ENCODE data around the gene ZDHHC1. TPM values are rescaled to one million over a fixed set of nuclear protein-coding genes. Genes with fewer than 3 reads are reported as not detected.

The ZDHHC1 gene
- total RNA-seq, 2 donors from 2014 or later: 0.35 TPM; not detected in 1

DNA sequence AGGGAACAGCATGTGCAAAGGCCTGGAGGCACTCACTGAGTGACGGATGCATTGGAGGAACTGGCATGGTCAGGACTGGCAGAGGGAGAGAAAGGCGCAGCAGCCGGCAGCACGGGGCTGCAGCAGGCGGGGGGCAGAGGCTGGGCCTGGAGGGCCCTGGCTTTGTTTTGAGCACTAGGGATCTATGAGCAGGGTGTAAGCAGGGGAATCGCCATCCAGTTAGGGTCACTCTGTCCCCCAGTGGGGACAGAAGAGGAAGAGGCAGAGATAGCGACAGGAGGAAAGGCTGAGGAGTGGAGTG lies 28.8 kb upstream of the ZDHHC1 start:
- H3K4me3 Mint-ChIP-seq: no peak overlapping the region
- peaks cover 21% of the 10 kb centered on the region for H3K4me1 Mint-ChIP-seq
- no peaks in the 10 kb centered on the region for H3K27me3 Mint-ChIP-seq
- H3K9me3 ChIP-seq (ENCODE audit: control insufficient read depth, low read length, poor library complexity, severe bottlenecking): no peaks in the 10 kb centered on the region
- peaks cover 6% of the 10 kb centered on the region for H3K36me3 Mint-ChIP-seq (ENCODE audit: low read depth)
- ATAC-seq (no peak), DNase-seq (no peak)
- peak overlapping the region; percentile 70 for H3K27ac Mint-ChIP-seq

DNA sequence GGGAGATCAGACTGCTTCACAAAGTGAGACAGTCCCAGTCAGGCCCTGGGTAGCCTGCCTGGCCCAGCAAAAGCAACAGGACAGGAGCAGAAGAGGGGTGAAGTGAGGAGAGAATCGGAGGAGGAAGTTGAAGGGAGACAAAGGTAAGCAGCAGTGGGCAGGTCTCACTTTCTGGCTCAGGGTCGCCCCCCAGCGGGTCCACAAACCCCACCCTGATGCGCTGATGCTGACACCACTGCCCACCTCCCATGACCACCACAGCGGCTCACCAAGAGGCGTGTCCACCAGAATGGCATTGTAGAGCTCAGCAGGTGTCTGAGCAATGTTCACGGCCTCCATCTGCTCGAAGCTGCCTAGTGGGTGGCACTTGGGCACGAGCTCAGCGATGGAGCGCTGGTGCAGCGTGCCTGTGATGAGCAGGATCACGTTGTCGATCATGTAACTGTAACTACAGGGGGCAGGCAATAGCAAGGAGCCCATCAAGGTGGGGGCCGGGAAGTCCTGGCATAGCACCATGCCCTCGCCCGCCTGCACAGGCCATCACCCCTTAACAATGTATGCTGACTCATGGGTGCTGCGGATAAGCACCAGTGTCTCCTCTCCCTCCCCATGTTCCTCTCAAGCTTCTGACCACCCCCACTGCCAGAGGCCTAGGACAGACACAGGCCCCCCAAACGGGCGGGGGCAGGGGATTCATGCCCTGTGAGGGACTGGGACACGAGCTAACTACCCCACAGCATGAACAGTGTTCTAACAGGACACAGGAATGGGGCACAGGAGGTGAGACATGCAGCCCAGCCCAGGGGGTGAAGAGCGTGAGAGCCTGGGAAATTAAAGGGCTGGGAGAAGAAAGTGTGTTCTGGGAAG lies 28.2 kb upstream of the ZDHHC1 start:
- Mint-ChIP-seq H3K27ac (peak overlapping the region; percentile 70), H3K4me1 (peaks cover 19% of the 10 kb centered on the region), H3K36me3 (ENCODE audit: low read depth) (peaks cover 6% of the 10 kb centered on the region), H3K4me3 (peak overlapping the region; percentile 41), H3K27me3 (no peaks in the 10 kb centered on the region)
- DNase-seq (no peak), ATAC-seq (no peak)
- no peaks in the 10 kb centered on the region for H3K9me3 ChIP-seq (ENCODE audit: control insufficient read depth, low read length, poor library complexity, severe bottlenecking)

DNA sequence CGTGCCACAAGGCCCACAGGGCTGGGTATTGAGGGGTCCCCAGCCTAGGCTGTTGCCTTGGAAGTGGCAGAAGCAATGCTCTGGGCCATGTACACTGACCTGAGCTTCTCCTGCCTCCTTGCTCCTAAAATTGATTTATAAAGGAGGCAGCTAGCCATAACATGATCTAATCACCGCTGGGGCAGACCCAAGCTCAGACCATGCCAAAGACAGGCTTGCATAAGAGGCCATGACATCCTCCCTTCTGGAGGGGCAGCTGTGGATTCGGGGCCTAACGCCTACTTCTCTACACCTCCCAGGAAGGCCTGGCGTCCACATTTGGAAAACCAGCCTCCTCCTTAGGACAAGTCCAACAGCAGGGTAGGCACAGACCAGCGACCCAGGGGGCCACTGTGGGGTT lies 27.0 kb upstream of the ZDHHC1 start:
- no peaks in the 10 kb centered on the region for H3K9me3 ChIP-seq (ENCODE audit: control insufficient read depth, low read length, poor library complexity, severe bottlenecking)
- no peak for DNase-seq
- no peak overlapping the region for H3K4me3 Mint-ChIP-seq
- ATAC-seq: no peak
- H3K36me3 Mint-ChIP-seq (ENCODE audit: low read depth): peaks cover 12% of the 10 kb centered on the region
- H3K4me1 Mint-ChIP-seq: peaks cover 16% of the 10 kb centered on the region
- no peak overlapping the region for H3K27ac Mint-ChIP-seq
- no peaks in the 10 kb centered on the region for H3K27me3 Mint-ChIP-seq

DNA sequence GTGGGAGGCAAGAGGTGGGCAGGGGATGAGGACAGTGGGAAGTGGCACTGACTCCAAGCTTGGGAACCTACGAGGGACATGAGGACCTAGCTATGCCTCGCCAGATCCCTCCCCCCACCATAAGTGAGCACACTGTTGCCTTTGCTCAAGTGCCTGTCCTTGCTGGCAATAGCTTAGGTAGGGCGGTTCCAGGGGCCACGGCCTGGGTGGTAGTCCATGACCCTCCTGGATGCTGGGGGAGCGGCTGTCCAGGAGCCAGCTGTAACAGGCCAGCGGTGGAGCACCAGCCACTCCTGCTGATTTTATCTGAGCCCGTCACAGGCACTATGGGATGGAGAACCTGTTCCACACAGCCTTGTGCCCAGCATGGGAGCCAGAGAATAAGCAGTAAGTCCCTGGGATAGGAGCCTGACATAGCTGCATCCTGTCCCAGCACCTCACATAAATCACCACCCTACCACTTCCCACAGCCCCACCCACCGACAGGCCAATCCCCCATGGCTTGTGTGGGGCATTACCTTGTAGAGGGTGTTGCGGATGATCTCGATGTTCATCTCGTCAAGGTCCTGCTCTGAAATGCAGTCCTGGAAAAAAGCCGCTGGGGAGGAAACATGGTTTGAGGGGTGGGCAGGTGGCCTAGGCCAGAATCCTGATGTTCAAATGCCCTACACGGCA lies 26.4 kb upstream of the ZDHHC1 start:
- H3K4me3 Mint-ChIP-seq: no peak overlapping the region
- H3K36me3 Mint-ChIP-seq (ENCODE audit: low read depth): peaks cover 12% of the 10 kb centered on the region
- peaks cover 14% of the 10 kb centered on the region for H3K4me1 Mint-ChIP-seq

DNA sequence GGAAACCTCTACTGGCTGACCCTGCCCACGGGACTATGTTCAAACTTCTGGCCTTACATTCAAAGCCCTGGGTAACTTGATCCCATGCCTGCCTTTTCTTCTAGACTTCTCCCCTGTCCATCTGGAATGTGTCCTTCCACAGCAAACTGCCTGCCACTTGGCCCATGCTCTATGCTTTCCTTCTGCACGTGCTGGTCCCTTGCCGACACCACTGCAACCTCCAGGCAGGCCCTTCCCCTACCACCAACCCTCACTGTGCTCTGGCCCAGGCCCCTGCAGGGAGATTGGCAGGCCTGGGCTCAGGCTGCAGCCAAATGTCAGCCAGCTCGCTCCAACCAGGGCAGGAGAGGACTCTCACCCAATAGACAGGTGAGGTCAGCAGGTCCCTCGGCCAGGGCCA lies 25.6 kb upstream of the ZDHHC1 start:
- H3K4me3 Mint-ChIP-seq: no peak overlapping the region
- DNase-seq (no peak), ATAC-seq (no peak)
- no peaks in the 10 kb centered on the region for H3K27me3 Mint-ChIP-seq
- peak overlapping the region; percentile 29 for H3K27ac Mint-ChIP-seq
- H3K9me3 ChIP-seq (ENCODE audit: control insufficient read depth, low read length, poor library complexity, severe bottlenecking): no peaks in the 10 kb centered on the region
- H3K36me3 Mint-ChIP-seq (ENCODE audit: low read depth): peaks cover 12% of the 10 kb centered on the region
- peaks cover 11% of the 10 kb centered on the region for H3K4me1 Mint-ChIP-seq

More for the DNA sequence above, 26.4 kb upstream of the ZDHHC1 start:
- Mint-ChIP-seq H3K27me3 (no peaks in the 10 kb centered on the region), H3K27ac (peak overlapping the region; percentile 29)
- DNase-seq (no peak), ATAC-seq (no peak)
- no peaks in the 10 kb centered on the region for H3K9me3 ChIP-seq (ENCODE audit: control insufficient read depth, low read length, poor library complexity, severe bottlenecking)

DNA sequence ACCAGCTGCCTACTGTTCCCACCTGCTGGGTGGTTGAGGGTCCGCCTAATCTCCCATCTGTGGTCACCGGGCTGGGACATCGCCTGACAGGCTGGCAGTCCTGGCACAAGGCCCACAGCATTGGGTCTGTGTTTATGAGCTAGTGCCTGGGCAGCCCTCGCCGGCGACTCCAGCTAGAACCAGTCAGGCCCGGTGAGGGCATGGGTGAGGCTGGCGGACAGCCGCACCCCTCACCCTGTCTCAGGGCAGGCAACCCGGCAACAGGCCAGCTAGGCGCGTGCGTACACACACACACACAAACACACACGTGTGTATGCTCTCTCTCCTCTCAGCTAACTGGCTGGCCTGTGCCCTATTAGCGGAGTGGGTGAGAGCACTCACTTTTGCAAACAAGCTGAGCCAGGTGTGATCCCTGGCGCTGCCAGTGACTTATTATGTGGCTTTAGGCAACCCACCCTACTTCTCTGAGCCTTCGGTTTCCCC lies 25.0 kb upstream of the ZDHHC1 start:
- ATAC-seq: no peak
- H3K9me3 ChIP-seq (ENCODE audit: control insufficient read depth, low read length, poor library complexity, severe bottlenecking): no peaks in the 10 kb centered on the region
- Mint-ChIP-seq H3K36me3 (ENCODE audit: low read depth) (peaks cover 12% of the 10 kb centered on the region), H3K4me1 (peaks cover 11% of the 10 kb centered on the region), H3K27ac (no peak overlapping the region), H3K27me3 (no peaks in the 10 kb centered on the region), H3K4me3 (no peak overlapping the region)
- DNase-seq: no peak

DNA sequence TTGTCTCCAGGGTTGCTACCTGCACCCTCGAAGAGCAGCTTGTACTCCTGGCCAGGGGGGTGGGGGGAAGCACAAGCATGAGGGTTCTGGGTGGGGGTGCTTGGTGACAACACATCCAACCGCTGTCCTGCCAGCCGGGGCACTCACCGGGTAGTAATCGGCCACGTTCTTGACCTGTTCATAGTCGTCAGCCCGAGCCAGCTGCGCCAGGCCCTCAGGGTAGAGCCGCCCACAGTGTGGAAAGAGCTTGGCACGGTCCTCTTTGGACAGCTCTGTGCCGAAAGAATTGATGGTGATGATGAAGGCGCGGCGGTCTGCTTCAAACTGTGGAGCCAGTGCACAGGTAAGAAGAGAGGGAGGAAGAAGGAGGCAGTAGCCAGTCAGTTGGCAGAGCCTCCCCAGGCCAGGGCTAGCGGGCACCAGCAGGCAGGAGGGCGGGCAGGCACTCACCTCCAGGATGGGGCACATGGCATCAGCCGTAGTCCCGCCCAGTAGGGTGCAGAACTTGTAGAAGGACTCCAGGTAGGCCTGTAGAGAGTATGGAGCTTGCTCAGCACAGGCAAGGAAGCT lies 22.6 kb upstream of the ZDHHC1 start:
- H3K27ac Mint-ChIP-seq: peak overlapping the region; percentile 39
- peaks cover 6% of the 10 kb centered on the region for H3K4me1 Mint-ChIP-seq
- no peaks in the 10 kb centered on the region for H3K9me3 ChIP-seq (ENCODE audit: control insufficient read depth, low read length, poor library complexity, severe bottlenecking)
- no peak overlapping the region for H3K4me3 Mint-ChIP-seq
- no peaks in the 10 kb centered on the region for H3K27me3 Mint-ChIP-seq
- H3K36me3 Mint-ChIP-seq (ENCODE audit: low read depth): peaks cover 10% of the 10 kb centered on the region
- DNase-seq (no peak), ATAC-seq (no peak)

DNA sequence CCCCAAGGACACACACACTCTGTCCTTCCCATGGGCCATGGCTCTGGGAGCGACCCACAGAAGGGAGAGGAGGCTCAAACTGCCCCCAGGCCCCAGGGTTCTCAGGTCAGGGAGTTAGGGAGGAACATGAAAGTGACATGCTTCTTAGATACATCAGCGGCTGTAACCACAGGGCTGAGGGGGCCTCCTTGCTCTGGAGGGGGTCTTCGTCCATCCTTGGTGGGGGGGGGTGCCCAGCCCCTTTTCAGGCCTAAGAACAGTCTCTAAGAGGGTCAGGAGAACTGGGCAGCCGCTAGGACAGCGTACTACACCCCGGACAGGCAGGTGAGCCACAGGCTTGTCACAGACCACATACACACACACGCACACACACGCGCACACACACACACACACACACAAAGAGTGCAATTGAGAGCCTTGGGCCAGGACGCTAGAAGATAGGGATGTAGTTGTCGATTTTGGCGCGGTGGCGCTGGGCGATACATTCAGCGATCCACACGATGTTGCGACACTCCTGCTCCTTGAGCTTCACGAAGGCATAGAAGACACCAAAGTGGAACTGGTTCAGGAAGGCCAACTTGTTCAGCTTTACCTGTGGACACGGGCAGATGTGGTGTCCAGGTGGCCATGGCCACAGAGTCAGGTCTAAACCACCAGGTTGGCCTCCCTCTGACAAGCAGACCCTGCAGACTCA lies 22.0 kb upstream of the ZDHHC1 start:
- DNase-seq (no peak), ATAC-seq (no peak)
- no peak overlapping the region for H3K4me3 Mint-ChIP-seq
- no peaks in the 10 kb centered on the region for H3K9me3 ChIP-seq (ENCODE audit: control insufficient read depth, low read length, poor library complexity, severe bottlenecking)
- H3K4me1 Mint-ChIP-seq: peaks cover 6% of the 10 kb centered on the region
- peak overlapping the region; percentile 39 for H3K27ac Mint-ChIP-seq
- no peaks in the 10 kb centered on the region for H3K27me3 Mint-ChIP-seq
- H3K36me3 Mint-ChIP-seq (ENCODE audit: low read depth): peaks cover 10% of the 10 kb centered on the region

DNA sequence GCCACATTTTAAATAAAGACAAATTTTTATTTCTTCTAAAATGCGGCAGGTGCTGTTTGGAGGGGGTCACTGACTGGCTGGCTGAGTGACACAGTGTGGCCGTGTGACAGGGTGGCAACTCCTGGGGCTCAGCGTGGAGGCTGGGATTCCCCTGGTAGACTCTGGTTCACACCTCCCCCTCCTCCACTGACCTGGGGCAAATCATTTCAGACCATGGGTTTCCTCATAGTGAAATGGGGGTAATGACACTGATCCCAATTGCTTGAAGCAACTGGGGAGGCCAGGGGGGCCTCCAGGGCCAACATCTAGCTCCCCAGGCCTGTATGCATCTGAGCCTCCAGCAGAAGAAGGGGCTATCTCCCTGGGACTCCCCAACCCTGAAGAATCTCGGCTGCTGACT lies 21.2 kb upstream of the ZDHHC1 start:
- ATAC-seq: no peak
- H3K4me1 Mint-ChIP-seq: peaks cover 6% of the 10 kb centered on the region
- H3K27me3 Mint-ChIP-seq: no peaks in the 10 kb centered on the region

DNA sequence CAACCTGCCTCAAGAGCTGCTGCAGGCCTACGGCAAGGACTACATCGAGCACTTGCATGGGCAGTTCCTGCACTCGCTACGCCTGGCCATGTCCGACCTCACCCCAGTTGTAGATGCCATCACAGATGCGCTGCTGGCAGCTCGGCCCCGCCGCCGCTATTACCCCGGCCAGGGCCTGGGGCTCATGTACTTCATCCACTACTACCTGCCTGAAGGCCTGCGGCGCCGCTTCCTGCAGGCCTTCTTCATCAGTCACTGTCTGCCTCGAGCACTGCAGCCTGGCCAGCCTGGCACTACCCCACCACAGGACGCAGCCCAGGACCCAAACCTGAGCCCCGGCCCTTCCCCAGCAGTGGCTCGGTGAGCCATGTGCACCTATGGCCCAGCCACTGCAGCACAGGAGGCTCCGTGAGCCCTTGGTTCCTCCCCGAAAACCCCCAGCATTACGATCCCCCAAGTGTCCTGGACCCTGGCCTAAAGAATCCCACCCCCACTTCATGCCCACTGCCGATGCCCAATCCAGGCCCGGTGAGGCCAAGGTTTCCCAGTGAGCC lies 20.4 kb upstream of the ZDHHC1 start:
- DNase-seq (no peak), ATAC-seq (no peak)
- Mint-ChIP-seq H3K36me3 (ENCODE audit: low read depth) (peaks cover 7% of the 10 kb centered on the region), H3K27ac (peak overlapping the region; percentile 76), H3K4me3 (peak overlapping the region; percentile 60), H3K27me3 (no peaks in the 10 kb centered on the region), H3K4me1 (peaks cover 8% of the 10 kb centered on the region)
- no peaks in the 10 kb centered on the region for H3K9me3 ChIP-seq (ENCODE audit: control insufficient read depth, low read length, poor library complexity, severe bottlenecking)

More for the DNA sequence above, 21.2 kb upstream of the ZDHHC1 start:
- peaks cover 10% of the 10 kb centered on the region for H3K36me3 Mint-ChIP-seq (ENCODE audit: low read depth)
- DNase-seq: no peak
- H3K4me3 Mint-ChIP-seq: no peak overlapping the region
- H3K9me3 ChIP-seq (ENCODE audit: control insufficient read depth, low read length, poor library complexity, severe bottlenecking): no peaks in the 10 kb centered on the region
- H3K27ac Mint-ChIP-seq: peak overlapping the region; percentile 76

DNA sequence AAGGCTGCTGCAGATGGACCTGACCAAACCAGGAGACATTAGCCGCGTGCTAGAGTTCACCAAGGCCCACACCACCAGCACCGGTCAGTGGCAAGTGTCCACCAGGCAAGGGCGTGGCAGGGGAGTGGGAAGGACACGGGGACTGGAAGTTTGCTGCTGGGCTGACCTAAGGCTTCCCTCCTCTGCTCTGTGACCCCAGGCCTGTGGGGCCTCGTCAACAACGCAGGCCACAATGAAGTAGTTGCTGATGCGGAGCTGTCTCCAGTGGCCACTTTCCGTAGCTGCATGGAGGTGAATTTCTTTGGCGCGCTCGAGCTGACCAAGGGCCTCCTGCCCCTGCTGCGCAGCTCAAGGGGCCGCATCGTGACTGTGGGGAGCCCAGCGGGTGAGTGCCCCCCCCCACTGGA lies 19.5 kb upstream of the ZDHHC1 start:
- H3K27me3 Mint-ChIP-seq: no peaks in the 10 kb centered on the region
- H3K4me3 Mint-ChIP-seq: no peak overlapping the region
- peaks cover 7% of the 10 kb centered on the region for H3K36me3 Mint-ChIP-seq (ENCODE audit: low read depth)
- H3K27ac Mint-ChIP-seq: peak overlapping the region; percentile 76
- H3K9me3 ChIP-seq (ENCODE audit: control insufficient read depth, low read length, poor library complexity, severe bottlenecking): no peaks in the 10 kb centered on the region
- no peak for ATAC-seq
- no peak for DNase-seq
- H3K4me1 Mint-ChIP-seq: peaks cover 8% of the 10 kb centered on the region

DNA sequence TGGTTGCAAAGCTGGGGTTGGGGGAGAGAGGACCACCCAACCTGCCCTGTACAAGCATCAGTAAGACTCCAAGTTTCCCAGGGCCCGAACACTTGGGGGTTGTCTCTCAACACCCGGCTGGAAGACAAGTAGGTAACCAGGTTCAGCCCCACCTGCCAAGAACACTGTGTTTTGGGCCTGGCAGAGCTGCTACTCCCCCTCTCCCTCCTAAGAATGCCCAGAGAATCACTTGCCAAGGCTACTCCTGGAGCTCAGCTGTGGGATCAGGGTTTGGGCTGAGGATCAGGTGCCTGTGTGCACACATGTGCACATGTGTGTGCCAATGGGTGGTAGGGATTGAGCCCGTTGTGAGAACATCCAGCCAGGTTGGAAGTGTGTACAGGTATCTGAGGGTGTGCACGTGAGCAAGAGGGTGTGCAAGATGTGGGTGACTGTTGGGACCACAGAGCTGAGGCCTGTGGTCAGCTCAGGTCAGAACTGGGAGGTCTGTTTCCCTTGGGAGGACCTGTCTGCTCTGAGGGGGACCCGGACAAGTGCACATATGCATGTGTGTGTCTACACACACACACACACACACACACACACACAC lies 16.9 kb upstream of the ZDHHC1 start:
- no peak overlapping the region for H3K4me3 Mint-ChIP-seq
- H3K36me3 Mint-ChIP-seq (ENCODE audit: low read depth): no peaks in the 10 kb centered on the region
- no peak overlapping the region for H3K27ac Mint-ChIP-seq
- H3K9me3 ChIP-seq (ENCODE audit: control insufficient read depth, low read length, poor library complexity, severe bottlenecking): no peaks in the 10 kb centered on the region
- ATAC-seq (no peak), DNase-seq (no peak)
- peaks cover 16% of the 10 kb centered on the region for H3K27me3 Mint-ChIP-seq
- H3K4me1 Mint-ChIP-seq: peaks cover 11% of the 10 kb centered on the region
